SIG-M5 (cell line): ENCODE results near the gene ABHD3.
"Not testable (repeated sequence)": the region's sequence is repeated elsewhere in the genome, so short reads cannot be mapped to it uniquely, and the experiment has no call there.

Source experiments
- DNase-seq: peaks from one replicate; lab custom pipeline; 2025; lab: John Stamatoyannopoulos, UW

The ABHD3 gene

DNA sequence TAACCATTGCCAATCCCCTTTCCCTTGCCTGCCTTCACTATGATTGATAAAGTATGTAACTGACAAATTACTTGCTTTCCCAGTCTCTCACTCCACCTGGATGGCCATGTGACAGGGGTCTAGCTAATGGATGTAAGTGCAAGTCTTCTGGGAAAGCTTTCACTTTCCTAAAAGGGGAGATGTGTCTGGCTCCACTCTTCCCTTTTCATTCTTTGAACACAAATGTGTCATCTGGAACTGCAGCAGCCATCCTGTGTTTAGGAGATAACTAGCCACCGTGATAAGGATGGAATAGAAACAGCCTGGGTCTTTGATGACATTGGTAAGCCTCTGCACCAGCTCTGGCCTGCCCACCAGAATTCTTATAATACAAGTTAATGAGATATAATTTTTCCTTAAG is 54.3 kb downstream of the ABHD3 start:
- DNase-seq, result no peak

DNA sequence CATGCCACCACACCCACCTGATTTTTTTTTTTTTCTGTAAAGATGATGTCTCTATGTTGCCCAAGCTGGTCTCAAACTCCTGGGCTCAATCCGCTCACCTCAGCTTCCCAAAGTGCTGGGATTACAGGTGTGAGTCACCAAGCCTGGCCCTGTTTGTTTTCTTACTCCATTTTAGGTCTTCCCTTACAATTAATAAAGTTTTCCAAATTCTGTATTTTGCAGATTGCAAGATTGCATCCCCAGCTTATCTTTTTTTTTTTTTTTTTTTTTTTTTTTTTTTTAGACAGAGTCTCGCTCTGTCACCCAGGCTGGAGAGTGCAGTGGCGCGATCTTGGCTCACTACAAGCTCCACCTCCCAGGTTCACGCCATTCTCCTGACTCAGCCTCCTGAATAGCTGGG is 64.2 kb downstream of the ABHD3 start:
- DNase-seq, result not testable (repeated sequence)

DNA sequence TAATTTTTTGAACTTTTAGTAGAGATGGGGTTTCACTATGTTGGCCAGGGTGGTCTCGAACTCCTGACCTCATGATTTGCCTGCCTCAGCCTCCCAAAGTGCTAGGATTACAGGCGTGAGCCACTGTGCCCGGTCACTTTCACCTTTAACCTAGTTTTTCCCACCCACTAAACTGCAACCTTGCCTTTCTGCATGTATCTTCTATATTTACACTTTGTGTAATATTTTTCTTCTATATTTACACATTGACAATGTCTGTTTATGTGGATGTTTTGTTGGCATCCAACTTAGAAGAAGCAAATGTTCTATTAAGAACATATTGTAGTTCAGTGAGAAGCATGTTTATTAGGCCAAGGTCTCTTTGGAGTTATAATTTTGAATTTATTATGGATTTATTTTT is 65.8 kb downstream of the ABHD3 start:
- DNase-seq, result no peak

DNA sequence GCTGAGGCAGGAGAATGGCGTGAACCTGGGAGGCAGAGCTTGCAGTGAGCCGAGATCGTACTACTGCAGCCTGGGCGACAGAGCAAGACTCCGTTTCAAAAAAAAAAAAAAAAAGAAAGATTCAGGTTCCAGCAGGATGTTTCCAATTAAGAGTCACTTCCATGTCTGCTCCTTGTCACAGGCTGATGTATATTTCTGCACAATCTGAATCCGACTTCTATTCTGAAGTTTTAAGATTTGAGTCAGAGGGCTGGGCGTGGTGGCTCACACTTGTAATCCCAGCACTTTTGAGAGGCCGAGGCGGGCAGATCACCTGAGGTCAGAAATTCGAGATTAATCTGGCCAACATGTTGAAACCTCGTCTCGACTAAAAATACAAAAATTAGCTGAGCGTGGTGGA is 67.8 kb downstream of the ABHD3 start:
- DNase-seq, result no peak

DNA sequence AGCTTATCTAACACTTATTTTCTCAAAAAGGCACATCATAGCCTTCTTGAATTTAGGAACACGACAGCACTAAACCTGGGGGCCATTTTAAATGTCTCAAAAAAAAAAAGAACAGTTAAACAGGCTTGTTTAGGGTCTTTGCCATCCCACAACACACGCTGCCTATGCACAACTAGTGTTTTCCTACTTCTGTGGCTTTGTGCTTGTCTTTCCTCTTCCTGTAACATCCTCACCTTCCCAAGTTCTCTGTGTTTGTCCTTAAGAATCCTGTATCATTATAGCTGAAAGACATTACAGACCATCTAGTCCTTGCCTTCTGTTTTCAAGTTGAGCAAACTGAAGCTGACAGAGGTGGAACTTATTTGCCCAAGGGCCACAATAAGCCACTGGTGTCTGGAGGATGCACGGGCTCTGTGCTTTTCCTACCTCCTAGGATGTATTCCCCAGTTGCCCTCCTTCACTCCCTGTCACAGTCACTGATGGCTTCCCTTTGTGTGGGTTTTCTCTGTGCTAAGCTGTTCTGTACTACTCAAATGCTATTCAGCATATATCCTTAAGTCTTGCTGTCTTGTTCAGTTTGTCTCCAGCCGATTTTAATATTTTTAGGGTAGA is 69.9 kb downstream of the ABHD3 start:
- no peak for DNase-seq

DNA sequence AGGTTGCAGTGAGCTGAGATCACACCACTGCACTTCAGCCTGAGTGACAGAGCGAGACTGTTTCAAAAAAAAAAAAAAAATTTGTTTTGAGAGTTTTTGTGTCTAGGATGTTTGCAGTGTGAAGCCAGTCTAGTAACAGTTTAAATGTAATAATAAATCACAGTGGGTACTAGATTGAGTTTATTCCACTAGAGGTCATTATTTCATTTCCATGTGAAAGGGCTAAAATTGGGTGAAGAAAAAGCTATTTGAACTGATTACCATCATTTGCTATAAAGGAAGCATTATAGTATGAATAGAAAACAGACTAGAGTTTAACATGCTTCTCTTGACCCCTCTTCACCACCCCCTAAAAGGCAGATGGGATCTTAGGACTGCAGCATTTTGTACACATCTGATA is 72.2 kb downstream of the ABHD3 start:
- DNase-seq, result no peak

DNA sequence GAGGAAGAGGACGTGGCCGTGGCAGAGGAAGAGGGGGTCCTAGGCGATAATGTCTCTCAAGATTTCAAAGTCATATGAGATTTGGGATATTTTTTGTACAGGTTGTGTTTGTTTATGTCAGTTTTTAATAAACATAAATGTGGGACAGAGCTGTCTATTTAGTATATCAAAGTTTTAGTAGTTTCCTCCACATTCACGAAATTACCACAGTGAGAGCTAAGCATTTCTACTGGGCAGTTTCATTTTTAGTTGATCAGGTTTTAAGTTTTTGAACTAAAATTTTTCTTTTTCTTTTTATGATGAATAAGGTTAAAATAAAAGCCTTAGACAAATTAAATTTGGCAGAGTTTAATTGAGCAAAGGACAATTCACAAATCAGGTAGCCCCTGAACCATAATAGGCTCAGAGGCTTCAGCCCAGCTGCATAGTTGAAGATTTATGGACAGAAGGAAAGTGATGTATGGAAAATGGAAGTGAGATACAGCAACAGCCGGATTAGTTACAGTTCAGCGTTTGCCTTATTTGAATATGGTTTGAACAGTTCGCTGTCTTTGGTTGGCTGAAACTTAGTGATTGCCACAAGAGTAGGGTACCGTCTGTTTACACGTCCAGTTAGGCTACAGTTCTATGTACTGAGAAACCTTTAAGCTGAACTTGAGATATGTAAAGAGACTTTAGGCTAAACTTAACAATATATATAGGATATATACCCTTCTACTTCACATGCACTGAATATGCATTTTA is 75.3 kb downstream of the ABHD3 start:
- DNase-seq, result no peak

DNA sequence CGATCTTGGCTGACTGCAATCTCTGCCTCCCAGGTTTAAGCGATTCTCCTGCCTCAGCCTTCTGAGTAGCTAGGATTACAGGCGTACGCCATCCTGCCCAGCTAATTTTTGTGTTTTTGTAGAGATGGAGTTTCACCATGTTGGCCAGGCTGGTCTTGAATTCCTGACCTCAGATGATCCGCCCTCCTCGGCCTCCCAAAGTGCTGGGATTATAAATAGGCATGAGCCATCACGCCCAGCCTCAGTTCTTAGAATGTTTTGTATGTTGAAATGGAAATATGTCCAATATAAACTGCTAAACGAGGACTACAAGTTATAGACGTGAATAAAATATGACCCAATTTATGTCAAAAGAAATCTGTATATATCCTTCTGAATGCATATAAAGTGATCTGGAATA is 82.9 kb downstream of the ABHD3 start:
- not testable (repeated sequence) for DNase-seq

DNA sequence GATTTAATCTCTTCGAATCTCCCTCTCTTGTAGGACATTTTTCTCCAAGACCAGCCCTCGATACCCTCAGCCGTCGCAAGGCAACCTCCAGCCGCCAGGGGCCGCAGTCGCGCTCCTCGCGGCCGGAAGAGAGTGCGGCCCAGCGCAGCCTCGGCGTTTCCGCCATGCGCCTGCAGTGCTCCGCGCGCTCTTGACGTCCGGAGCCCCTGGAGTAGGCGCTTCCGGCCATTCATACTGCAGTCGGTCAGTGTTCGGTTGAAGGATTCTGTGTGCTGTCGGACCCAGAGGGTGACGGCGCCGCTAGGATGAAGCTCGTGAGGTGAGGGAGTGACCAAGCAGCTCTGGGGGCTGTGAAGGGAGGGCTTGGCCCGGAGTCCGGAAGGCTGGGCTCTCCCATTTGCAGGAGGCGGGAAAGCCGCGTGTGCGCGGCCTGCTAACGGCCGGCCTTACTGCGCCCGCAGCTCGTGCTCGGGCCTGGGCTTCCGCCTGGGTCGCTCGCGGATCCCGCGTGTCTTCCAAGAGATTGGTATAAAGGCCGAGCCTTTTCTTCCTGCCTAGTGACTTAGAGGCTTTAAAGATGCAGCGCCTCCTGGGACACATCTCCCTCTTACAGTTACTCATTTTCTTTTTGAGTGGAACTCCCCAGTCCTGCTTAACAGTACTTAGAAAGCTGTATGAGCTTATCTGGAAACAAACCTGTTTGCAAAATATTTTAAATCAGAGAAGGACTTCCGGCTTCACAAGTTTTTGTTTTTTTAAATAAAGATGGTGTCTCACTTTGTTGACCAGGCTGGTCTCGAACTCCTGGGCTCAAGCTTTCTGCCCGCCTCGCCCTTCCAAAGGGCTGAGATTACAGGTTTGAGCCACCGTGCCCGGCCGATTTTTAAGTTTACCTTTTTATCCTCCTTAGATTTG is 92.2 kb downstream of the ABHD3 start, which contains the start of gene SNRPD1:
Gene SNRPD1, plus strand, starts transcription at position 190 of the 915 bp plus-strand sequence. Its CDS starts 116 bp downstream, at position 306.
- DNase-seq, result peak; percentile 54

DNA sequence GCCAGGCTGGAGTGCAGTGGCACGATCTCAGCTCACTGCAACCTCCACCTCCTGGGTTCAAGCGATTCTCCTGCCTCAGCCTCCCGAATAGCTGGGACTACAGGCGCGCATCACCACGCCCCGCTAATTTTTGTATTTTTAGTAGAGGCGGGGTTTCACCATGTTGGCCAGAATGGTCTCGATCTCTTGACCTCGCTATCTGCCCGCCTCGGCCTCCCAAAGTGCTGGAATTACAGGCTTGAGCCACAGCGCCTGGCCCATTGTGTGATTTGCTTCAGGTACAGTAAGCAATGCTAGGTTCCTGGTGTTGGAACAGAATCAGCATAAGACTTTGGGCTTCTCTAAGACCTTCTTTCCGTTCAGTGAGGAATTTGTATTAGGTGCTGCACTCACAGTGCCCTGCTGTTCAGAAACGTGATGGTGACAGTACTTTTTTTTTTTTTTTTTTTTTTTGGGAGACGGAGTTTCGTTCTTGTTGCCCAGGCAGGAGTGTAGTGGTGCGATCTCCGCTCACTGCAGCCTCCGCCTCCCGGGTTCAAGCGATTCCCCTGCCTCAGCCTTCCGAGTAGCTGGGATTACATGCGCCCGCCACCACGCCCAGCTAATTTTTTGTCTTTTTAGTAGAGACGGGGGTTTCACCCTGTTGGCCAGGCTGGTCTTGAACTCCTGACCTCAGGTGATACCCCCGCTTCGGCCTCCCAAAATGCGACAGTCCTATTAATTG is 93.0 kb downstream of the ABHD3 start:
- not testable (repeated sequence) for DNase-seq

DNA sequence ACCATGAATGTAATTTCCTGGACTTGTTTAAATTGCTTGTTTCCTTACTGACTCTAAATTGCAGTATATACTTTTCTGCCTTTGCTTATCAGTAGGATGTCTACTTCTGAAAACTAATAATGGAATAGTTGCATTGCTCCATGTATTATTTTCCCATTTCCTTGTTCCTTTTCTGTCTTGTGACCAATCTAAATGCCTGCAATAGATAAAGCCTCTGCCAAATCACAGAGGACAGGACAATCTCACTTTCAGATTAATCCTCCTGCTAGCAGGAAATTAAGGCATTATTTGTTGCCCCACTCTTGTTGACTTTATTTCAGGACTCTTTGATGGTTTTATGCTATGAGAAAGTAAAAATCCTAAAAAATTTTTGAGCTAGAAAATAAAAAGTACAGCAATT is 99.4 kb downstream of the ABHD3 start:
- DNase-seq, result no peak

DNA sequence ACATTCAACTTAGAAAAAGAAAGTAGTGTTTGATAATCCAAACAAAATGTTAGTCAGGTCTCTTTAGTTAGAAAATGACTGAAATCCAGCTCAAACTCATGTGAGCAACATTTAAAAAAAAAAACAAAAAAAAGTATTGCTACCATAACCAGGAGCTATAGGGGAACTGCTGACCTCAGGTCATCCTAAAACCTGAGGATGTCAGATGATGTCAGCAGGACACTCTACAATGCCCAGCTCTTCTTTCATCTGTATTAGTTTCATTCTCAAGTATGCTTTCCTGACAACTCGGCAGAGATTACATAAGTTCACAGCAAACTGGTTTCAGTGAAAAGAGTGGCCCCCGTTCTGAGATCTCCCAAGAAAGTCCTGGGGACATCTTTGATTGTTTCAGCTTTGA is 99.9 kb downstream of the ABHD3 start:
- no peak for DNase-seq

DNA sequence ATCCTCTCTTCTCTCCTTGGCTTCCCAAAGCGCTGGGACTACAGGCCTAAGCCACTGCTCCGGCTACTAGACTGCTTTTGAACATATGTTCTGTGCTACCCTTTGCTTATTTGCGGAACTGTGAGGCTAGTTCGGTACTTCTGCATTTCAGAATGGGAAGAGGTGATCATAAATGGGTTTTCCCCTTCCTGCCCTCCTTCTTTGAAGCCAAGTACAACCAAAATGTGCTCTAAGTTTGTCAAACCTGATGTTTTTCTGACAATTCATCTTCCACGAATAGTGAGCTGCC is 102.3 kb downstream of the ABHD3 start:
- no peak for DNase-seq
